HepG2 (cell line): ENCODE results near the gene ACTL7B. TPM values are rescaled to one million over a fixed set of nuclear protein-coding genes. Genes with fewer than 3 reads are reported as not detected.

Source experiments
- ATAC-seq: fragments of 200-7000 bp; cut with Tn5 transposase; 3 replicates; pipeline ENCODE4 v1.9.1; 2020; ENCODE audit warnings: mild to moderate bottlenecking, moderate library complexity
- BruUV-seq: library from RNA; stranded (reverse); fragments of 400-500 nt; replicated peaks from 2 replicates; lab custom pipeline; 2021; lab: Mats Ljungman, UMichigan
- CTCF ChIA-PET: fragments of 300-600 bp; formaldehyde crosslinking; extraction: SDS; loops from one replicate; lab custom pipeline; 2021; ENCODE audit warnings: low total read pairs, inconsistent platforms, low intra/inter-chr PET ratio; lab: Yijun Ruan, JAX
- POLR2A ChIA-PET: fragments of 350-600 bp; sonication (Branson Sonifier 250); formaldehyde crosslinking; loops from one replicate; lab custom pipeline; 2020; ENCODE audit warnings: antibody characterized with exemption, inconsistent platforms; lab: Yijun Ruan, JAX
- DNase-seq: peaks from one replicate; pipeline ENCODE4 v3.0.0-alpha.2; 2015; ENCODE audit warnings: low spot score
- FAIRE-seq: peaks from 3 replicates; lab custom pipeline; 2011; peaks lifted over from hg19 to GRCh38; lab: Jason Lieb, UNC
- H2AFZ ChIP-seq: one replicate; pipeline ENCODE4 v1.6.1; 2011; ENCODE audit warnings: low read length, inconsistent platforms
- H3K27ac ChIP-seq: fragments of 300-600 bp; 3 replicates; pipeline ENCODE4 v1.8.0; 2011; ENCODE audit warnings: mixed run types, mild to moderate bottlenecking, mixed read lengths, low read length, inconsistent platforms; ENCODE audit not compliant: insufficient read depth; ENCODE audit errors: extremely low read length
- H3K27me3 ChIP-seq, 2 experiments: fragments of 200-600 bp in 1 of 2; 2 replicates in 1 of 2; 3 replicates in 1 of 2; pipeline versions ENCODE4 v1.6.0 to v1.8.0; 2011; ENCODE audit warnings: low read length in 2 of 2, mild to moderate bottlenecking in 2 of 2, moderate library complexity in 2 of 2, inconsistent platforms in 1 of 2; ENCODE audit not compliant: insufficient read depth in 2 of 2, control insufficient read depth in 1 of 2
- H3K36me3 ChIP-seq, 2 experiments: fragments of 200-600 bp in 1 of 2; replicated peaks in 1 of 2; 2 replicates in 1 of 2; 3 replicates in 1 of 2; pipeline versions ENCODE4 v1.5.1 to v1.8.0; 2011; ENCODE audit warnings: low read length in 2 of 2, inconsistent platforms in 1 of 2; ENCODE audit not compliant: insufficient read depth in 2 of 2, control insufficient read depth in 1 of 2
- H3K4me1 ChIP-seq: 2 replicates; pipeline ENCODE4 v1.5.1; 2012; ENCODE audit warnings: low read length, inconsistent platforms; ENCODE audit not compliant: insufficient read depth
- H3K4me2 ChIP-seq: 2 replicates; pipeline ENCODE4 v1.6.0; 2011; ENCODE audit warnings: low read depth, low read length, inconsistent platforms
- H3K4me3 ChIP-seq, 3 experiments: fragments of 200-600 bp in 1 of 3; sonication (generic), shearing (Covaris generic) in 1 of 3; replicated peaks in 1 of 3; 2 replicates each; pipeline ENCODE4 v1.5.1; 2011 to 2016; ENCODE audit warnings: low read length in 3 of 3, inconsistent platforms in 2 of 3, low read depth in 2 of 3, mild to moderate bottlenecking in 2 of 3, control low read depth in 1 of 3, mixed read lengths in 1 of 3; ENCODE audit not compliant: insufficient read depth in 1 of 3
- H3K79me2 ChIP-seq: one replicate; pipeline ENCODE4 v1.6.1; 2011; ENCODE audit warnings: low read length, inconsistent platforms; ENCODE audit not compliant: insufficient read depth
- H3K9ac ChIP-seq: 2 replicates; pipeline ENCODE4 v1.6.0; 2011; ENCODE audit warnings: mild to moderate bottlenecking, low read depth, low read length, inconsistent platforms; ENCODE audit not compliant: insufficient read depth
- H3K9me3 ChIP-seq: 2 replicates; pipeline ENCODE4 v1.5.1; 2012; ENCODE audit warnings: mild to moderate bottlenecking, low read length
- H4K20me1 ChIP-seq: 2 replicates; pipeline ENCODE4 v1.6.0; 2011; ENCODE audit warnings: inconsistent platforms, mild to moderate bottlenecking, low read length, moderate library complexity; ENCODE audit not compliant: insufficient read depth
- ATRX ChIP-seq: sonication (generic); formaldehyde crosslinking; IDR thresholded peaks from 2 replicates; pipeline ENCODE4 v1.4.0; 2020; ENCODE audit warnings: missing genetic modification reagents, borderline replicate concordance
- KLF12 ChIP-seq: sonication (generic); formaldehyde crosslinking; IDR thresholded peaks from 2 replicates; pipeline ENCODE4 v1.4.0; 2020; ENCODE audit warnings: missing genetic modification reagents, borderline replicate concordance
- PTBP1 ChIP-seq: fragments of 200-400 bp; formaldehyde crosslinking; IDR thresholded peaks from 2 replicates; pipeline ENCODE4 v1.6.1; 2018; ENCODE audit warnings: low read length, low read depth; ENCODE audit not compliant: poor library complexity, severe bottlenecking
- U2AF1 ChIP-seq: fragments of 200-400 bp; formaldehyde crosslinking; optimal IDR thresholded peaks from 2 replicates; pipeline ENCODE3; 2017; ENCODE audit warnings: mild to moderate bottlenecking, low read depth, low read length
- ZBTB7A ChIP-seq: sonication (generic); formaldehyde crosslinking; IDR thresholded peaks from 2 replicates; pipeline ENCODE4 v1.8.0; 2022; ENCODE audit warnings: mild to moderate bottlenecking, missing genetic modification reagents
- ZSCAN9 ChIP-seq: IDR thresholded peaks from 2 replicates; pipeline ENCODE4 v1.6.1; 2016; ENCODE audit warnings: borderline replicate concordance
- ZZZ3 ChIP-seq: sonication (generic); formaldehyde crosslinking; IDR thresholded peaks from 2 replicates; pipeline ENCODE4 v1.4.0; 2020; ENCODE audit warnings: missing genetic modification reagents, mild to moderate bottlenecking, borderline replicate concordance
- WGBS: methylation state at CpG from one replicate; pipeline ENCODE4 v1.1.6; 2017; ENCODE audit warnings: low lambda C conversion rate; 5-methylcytosine and 5-hydroxymethylcytosine counted together
- in situ Hi-C: cut with HindIII; loops from 2 replicates; pipeline ENCODE4 v1.10.0; 2017; ENCODE audit warnings: low pct_unique_long_range_greater_than_20kb; ENCODE audit not compliant: extremely low pct_ligation_motif_present
- intact Hi-C: fragments of 100-400 bp; cut with micrococcal nuclease; formaldehyde crosslinking; loops from one replicate; pipeline ENCODE4 v1.10.0; 2022; ENCODE audit not compliant: unreplicated experiment
- polyA plus RNA-seq, 8 experiments: library from polyadenylated mRNA; depleted of rRNA in 3 of 8; stranded (reverse) in 7 of 8; unstranded in 1 of 8; fragments of >200 nt; fragmentation: Illumina TruSeq in 4 of 8; extraction: Trizol in 4 of 8; gene quantifications; 2 replicates each; pipeline versions ENCODE4 v1.2.1 to v1.2.3, GENCODE V29; 2011 to 2016; ENCODE audit warnings: low read depth in 4 of 8, missing spikeins in 1 of 8, mixed read lengths in 1 of 8; ENCODE audit not compliant: insufficient read depth in 1 of 8
- total RNA-seq, 5 experiments: library from RNA; depleted of rRNA; stranded (reverse); fragments of >200 nt; fragmentation: Illumina TruSeq; extraction: Trizol; gene quantifications; 2 replicates each; pipeline ENCODE4 v1.2.3, GENCODE V29; 2016; ENCODE audit warnings: low read depth in 1 of 5
- TF ChIP-seq, protein P1 (sequence below): sonication (generic); formaldehyde crosslinking; conservative IDR thresholded peaks from 2 replicates; pipeline ENCODE4 v1.4.0; 2020; ENCODE audit warnings: missing genetic modification reagents
- TF ChIP-seq, protein P2 (sequence below), 2 experiments: IDR thresholded peaks; 2 replicates each; pipeline ENCODE4 v1.6.1; 2011 to 2012; ENCODE audit warnings: low read length in 2 of 2, borderline replicate concordance in 1 of 2, low read depth in 1 of 2, mild to moderate bottlenecking in 1 of 2, moderate library complexity in 1 of 2
- TF ChIP-seq, protein P3 (sequence below), 2 experiments: sonication (generic) in 1 of 2; formaldehyde crosslinking in 1 of 2; IDR thresholded peaks; 2 replicates each; pipeline versions ENCODE4 v1.6.1 to v1.9.0; 2014 to 2022; ENCODE audit warnings: antibody characterized with exemption in 1 of 2, borderline replicate concordance in 1 of 2, inconsistent platforms in 1 of 2, low read depth in 1 of 2, missing genetic modification reagents in 1 of 2

Gene ACTL7B
- total and polyA plus RNA-seq, 2 of the 13 experiments (the other 11 are each of a cell fraction or from before 2014, with no cell fraction given), result 0.07 to 0.11 TPM

DNA sequence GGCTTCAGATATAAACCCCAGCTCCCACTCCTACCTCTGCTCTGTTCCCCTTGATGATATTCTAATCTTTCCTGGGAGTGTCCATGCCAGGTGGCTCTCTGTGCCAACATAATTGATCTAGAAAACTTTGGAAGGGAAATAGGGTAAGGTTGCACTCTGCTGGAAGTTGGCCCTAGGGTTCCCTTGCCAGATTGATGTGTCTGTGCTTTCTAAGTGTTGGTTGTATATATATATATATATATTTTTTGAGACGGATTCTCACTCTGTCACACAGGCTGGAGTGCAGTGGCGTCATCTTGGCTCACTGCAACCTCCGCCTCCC, 23.6 kb downstream of the ACTL7B start (continued):
- TF ChIP-seq, protein P1, sequence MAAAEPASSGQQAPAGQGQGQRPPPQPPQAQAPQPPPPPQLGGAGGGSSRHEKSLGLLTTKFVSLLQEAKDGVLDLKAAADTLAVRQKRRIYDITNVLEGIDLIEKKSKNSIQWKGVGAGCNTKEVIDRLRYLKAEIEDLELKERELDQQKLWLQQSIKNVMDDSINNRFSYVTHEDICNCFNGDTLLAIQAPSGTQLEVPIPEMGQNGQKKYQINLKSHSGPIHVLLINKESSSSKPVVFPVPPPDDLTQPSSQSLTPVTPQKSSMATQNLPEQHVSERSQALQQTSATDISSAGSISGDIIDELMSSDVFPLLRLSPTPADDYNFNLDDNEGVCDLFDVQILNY, result no peak
- TF ChIP-seq ZBTB7A (CRISPR knock-in tag), result no peak
- TF ChIP-seq, protein P2, sequence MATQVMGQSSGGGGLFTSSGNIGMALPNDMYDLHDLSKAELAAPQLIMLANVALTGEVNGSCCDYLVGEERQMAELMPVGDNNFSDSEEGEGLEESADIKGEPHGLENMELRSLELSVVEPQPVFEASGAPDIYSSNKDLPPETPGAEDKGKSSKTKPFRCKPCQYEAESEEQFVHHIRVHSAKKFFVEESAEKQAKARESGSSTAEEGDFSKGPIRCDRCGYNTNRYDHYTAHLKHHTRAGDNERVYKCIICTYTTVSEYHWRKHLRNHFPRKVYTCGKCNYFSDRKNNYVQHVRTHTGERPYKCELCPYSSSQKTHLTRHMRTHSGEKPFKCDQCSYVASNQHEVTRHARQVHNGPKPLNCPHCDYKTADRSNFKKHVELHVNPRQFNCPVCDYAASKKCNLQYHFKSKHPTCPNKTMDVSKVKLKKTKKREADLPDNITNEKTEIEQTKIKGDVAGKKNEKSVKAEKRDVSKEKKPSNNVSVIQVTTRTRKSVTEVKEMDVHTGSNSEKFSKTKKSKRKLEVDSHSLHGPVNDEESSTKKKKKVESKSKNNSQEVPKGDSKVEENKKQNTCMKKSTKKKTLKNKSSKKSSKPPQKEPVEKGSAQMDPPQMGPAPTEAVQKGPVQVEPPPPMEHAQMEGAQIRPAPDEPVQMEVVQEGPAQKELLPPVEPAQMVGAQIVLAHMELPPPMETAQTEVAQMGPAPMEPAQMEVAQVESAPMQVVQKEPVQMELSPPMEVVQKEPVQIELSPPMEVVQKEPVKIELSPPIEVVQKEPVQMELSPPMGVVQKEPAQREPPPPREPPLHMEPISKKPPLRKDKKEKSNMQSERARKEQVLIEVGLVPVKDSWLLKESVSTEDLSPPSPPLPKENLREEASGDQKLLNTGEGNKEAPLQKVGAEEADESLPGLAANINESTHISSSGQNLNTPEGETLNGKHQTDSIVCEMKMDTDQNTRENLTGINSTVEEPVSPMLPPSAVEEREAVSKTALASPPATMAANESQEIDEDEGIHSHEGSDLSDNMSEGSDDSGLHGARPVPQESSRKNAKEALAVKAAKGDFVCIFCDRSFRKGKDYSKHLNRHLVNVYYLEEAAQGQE (IDR thresholded peaks at IDR 0.05; ENCODE audit: borderline replicate concordance in 1 of 2, low read depth in 1 of 2, low read length in 2 of 2), result no peak

DNA sequence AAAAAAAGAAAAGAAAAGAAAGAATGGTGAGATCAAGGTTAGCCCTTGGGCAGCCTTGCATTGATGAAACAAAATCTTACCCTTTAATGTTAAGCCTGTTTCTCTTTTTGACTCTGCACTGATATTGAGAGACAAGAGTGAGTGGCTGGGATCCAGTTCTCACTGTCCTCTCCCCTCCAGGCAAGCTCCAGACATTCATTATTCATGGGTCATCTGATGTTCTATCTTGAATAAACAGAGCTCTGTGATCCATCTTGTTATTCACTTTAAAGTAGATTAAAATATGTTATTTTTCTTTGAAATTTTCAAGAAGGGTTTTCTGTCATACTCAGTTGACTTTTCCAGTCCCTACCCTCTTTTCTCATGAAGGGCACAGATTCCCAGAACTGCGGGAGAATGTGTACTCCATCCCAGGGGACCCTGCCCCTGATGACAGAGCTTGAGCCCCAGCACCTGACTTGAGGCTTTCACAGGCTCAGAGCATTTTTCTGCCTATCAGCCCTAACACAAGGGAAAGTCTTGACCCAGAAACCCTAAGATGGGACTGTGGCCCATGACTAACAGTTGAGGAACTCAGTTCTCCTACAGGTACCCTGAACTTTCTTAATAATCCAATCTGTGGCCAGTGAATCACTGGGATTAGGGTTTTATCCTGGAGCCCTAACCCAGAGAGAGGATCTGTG, 24.1 kb downstream of the ACTL7B start:
- in situ Hi-C loops (no loop called here), intact Hi-C loops (no loop called here)
- ATAC-seq (no peak), FAIRE-seq (no peak), DNase-seq (no peak)
- ChIA-PET CTCF (no interaction called here), POLR2A (no interaction called here)
- Histone ChIP-seq H3K4me3 (no peak overlapping the region), H3K9me3 (no peaks in the 10 kb centered on the region), H3K79me2 (no peaks in the 10 kb centered on the region), H2AFZ (no peak overlapping the region), H4K20me1 (no peaks in the 10 kb centered on the region), H3K4me2 (no peak overlapping the region), H3K27me3 (no peaks in the 10 kb centered on the region), H3K4me1 (peaks cover 24% of the 10 kb centered on the region), H3K9ac (no peak overlapping the region), H3K27ac (no peak overlapping the region), H3K36me3 (no peaks in the 10 kb centered on the region)
- WGBS, result 55% methylated on average over 1 of the region's 1 CpG
- BruUV-seq, result no TSS peak
- TF ChIP-seq, protein P3, sequence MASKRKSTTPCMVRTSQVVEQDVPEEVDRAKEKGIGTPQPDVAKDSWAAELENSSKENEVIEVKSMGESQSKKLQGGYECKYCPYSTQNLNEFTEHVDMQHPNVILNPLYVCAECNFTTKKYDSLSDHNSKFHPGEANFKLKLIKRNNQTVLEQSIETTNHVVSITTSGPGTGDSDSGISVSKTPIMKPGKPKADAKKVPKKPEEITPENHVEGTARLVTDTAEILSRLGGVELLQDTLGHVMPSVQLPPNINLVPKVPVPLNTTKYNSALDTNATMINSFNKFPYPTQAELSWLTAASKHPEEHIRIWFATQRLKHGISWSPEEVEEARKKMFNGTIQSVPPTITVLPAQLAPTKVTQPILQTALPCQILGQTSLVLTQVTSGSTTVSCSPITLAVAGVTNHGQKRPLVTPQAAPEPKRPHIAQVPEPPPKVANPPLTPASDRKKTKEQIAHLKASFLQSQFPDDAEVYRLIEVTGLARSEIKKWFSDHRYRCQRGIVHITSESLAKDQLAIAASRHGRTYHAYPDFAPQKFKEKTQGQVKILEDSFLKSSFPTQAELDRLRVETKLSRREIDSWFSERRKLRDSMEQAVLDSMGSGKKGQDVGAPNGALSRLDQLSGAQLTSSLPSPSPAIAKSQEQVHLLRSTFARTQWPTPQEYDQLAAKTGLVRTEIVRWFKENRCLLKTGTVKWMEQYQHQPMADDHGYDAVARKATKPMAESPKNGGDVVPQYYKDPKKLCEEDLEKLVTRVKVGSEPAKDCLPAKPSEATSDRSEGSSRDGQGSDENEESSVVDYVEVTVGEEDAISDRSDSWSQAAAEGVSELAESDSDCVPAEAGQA (IDR thresholded peaks at IDR 0.05; ENCODE audit: low read depth), result no peak
- TF ChIP-seq, protein P3 (CRISPR knock-in tag; IDR thresholded peaks at IDR 0.05; ENCODE audit: borderline replicate concordance), result no peak
- TF ChIP-seq U2AF1 (no peak), ZZZ3 (no peak), ATRX (no peak), KLF12 (CRISPR knock-in tag) (no peak), ZSCAN9 (no peak), PTBP1 (no peak)
